GM19043 (cell line): ENCODE data around the gene HAGH.

Experiments used
- ATAC-seq: cut with Tn5 transposase; IDR thresholded peaks from one replicate; pipeline ENCODE4 v1.9.1; 2021; ENCODE audit warnings: low read depth; ENCODE audit not compliant: unreplicated experiment

The HAGH gene

DNA sequence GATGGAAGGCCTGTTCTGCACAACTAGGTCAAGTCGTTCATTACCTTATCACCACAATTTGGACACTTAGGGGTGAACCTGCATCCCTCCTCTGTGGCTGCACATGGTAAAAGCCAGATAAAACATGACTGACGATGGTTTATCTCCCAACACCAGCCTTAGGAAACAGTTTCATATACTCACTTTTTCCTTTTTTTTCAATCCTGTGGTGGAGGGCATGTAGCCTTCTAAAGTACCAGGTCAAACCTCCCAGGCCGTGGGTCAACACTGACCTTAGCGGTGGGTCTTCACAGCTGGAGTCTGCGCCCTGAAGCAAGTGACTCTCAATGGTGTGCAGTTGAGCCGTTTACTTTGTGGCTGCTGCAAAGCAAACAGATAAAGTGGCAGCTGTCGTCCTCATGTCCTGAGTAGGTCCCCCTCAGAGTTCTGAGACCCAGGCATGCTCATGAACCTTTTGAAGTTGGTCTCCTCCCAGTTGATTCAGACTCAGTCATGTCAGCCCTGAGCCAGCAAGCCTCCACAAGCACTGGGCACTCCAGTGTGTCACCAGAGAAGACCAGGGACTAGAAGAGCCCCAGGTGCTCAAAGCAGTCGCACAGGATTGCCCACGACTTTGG, 6.3 kb upstream of the HAGH start:
- ATAC-seq = no peak

DNA sequence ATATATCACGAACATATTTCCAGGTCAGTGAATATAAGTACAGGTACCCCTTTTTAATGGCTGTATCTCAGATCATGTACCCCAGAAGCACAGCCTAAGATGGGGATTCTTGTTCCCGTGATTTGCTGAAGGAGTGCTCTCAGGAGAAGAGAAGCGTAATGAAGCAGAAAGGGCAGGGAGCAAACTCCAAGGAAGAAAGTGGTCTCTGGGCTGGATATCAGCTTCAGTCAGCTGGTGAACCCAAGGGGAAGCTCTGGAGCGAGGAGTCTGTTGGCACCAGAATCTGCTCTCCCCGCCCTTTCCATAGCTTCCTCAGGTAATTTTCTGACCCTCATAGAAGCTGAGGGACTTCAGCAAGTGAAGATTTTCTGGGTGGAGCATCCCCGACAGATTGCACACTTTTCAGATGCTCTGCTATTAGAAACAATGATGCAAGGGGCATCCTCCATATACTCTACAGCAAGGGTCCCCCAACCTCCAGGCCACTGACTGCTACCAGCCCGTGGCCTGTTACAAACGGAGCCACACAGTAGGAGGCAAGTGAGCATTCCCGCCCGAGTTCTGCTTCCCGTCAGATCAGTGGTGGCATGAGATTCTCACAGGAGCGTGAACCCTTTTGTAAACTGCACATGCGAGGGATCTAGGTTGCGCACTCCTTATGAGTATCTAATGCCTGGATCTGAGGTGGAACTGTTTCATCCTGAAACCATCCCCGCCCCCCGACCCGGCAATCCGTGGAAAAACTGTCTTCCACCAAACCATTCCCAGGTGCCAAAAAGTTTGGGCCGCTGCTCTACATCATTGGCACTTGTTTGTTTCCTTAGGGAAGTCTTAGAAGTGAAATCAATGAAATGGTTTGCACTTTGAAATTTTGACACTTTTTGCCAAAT, 4.8 kb upstream of the HAGH start:
- no peak for ATAC-seq

DNA sequence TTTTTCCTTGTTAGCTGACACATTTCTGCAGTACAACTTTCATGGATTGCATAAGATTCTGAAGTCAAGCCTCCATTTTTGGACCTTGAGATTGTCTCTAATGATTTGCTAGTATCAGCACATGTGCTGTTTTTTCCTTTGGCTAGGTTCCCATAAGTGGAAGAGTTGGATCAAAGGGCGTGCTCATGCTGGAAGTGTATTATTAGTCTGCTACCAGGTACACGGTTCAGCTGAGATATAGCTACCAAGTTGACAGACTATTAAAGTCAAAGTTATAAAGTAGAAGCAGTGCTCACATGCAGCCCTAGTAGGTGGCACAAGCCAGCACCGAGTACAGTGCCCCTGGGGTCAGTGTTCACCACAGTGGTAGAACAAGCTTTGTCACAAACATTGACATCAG, 3.6 kb upstream of the HAGH start:
- ATAC-seq = no peak

DNA sequence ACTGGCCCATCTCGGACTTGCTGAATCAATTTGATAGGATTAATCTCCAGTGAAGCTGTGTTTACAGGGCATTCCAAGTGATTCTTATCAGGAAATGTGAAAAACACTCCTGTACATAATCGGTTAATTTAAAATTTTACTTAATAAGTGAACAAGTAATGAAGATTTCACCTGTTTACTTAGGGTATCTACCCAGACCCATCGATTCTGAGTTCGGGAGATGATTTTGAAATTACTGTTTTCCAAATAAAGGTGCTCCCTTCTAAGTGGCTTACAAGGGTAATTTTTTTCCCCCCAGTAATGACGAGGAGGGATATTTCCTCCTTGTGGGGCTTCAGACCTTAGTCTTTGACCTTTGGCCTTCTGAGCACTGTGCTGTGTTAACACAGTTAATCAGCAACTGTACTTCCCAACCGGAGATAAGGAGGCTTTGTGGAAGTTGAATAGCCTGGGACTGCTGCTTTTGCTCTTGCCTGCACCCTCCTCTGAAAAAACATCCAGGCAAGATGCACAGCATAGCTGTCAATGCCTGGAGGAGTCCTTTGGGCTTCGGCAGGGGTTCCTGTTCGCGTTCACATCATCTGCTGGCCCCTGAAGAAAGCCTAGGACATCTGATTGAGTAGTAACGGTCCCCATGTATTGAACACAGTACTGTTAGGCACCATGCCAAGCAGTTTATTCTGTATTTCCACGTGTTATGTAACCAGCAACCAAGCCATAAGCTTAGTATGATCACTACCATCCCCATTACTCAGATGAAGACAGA, 2.2 kb upstream of the HAGH start:
- ATAC-seq = no peak

DNA sequence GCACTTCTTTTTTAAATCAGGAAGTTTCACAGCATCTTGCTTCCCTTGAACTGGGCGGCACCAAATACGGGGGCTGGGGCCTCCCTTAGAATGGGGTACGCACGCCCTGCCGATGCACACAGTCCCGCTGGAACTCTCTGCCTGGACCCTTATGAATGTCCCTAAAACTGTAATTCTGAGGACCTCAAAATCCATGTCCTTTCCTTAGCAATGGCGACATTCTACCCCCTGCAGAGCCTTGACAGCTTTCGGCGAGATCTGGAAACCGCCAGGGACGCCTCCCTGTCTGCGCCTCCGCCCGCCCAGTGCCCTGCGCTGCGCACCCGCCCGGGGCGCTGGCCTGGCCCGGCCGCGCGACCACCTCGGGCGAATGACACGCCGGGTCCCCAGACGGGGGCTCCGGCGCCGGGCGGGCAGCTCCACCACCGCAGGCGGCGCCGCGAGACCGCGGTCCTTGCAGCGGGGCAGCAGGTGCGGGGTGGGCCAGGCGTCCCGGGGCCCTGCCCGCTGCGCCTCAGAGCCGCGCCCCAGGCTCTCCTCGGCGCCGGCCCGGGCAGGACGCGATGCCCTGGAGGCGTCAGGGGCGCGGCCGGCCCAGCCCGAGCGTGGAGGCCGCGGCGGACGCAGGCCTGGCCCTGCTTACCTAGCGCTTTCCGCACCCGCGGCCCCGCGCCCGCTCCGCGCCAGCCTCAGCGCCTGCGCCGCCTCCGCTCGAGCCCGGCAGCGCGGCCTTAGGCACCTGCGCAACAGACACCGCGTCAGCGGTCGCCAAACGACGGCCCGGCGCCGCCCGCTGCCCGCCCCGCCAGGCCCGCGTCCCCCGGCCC, 548 bp downstream of the HAGH start:
- ATAC-seq = peak; percentile 32

DNA sequence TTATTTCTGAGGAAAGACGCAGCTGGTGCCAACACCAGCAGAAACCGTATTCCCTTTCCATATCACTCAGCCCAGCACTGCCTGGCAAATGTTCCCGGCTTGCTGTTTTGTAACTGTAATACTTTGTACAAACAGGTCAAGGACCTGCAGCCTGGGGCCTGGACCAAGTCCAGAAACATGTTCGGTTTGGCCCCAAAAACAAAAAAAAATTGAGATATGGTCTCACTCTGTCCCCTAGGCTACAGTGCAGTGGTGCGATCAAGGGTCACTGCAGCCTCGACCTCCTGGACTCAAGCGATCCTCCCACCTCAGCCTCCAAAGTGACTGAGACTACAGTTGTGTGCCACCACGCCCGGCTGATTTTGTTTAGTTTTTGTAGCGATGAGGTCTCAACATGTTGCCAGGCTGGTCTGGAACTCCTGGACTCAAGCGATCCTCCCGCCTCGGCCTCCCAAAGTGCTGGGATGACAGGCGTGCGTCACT, 1.2 kb downstream of the HAGH start:
- no peak for ATAC-seq

DNA sequence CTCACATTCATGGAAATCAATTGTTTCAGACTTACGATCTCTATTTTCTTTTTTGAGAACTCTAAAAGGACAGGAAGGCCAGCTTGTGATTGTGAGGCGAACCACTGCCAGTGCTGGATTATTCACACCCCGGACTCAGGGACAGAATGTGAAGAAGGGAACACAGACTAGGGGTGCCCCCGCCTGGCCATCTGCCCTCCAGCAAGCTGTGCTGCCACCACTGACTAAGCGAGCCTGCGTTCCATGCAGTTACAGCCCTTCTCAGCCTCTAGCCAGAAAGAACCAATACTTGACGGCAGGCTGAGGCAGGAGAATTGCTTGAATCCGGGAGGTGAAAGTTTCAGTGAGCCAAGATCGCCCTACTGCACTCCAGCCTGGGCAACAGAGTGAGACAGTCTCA, 2.8 kb downstream of the HAGH start:
- no peak for ATAC-seq

DNA sequence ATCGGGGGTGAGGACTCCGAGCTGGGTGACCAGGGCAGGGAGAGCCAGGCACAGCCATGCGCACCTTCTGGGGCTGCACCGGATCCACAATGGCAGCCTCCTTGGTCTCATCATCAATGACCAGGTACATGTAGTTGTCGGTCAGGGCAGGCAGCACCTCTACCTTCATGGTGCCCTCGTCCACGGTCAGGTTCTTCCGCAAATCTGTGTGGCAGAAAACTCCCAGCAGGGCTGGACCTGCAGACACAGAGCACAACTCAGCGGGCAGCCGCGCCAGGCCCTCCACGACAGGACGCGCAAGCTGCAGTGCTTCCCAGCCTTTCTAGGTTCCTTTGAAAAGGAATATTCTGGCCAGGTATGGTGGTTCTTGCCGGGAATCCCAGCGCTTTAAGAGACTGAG, 3.8 kb downstream of the HAGH start:
- ATAC-seq = no peak

DNA sequence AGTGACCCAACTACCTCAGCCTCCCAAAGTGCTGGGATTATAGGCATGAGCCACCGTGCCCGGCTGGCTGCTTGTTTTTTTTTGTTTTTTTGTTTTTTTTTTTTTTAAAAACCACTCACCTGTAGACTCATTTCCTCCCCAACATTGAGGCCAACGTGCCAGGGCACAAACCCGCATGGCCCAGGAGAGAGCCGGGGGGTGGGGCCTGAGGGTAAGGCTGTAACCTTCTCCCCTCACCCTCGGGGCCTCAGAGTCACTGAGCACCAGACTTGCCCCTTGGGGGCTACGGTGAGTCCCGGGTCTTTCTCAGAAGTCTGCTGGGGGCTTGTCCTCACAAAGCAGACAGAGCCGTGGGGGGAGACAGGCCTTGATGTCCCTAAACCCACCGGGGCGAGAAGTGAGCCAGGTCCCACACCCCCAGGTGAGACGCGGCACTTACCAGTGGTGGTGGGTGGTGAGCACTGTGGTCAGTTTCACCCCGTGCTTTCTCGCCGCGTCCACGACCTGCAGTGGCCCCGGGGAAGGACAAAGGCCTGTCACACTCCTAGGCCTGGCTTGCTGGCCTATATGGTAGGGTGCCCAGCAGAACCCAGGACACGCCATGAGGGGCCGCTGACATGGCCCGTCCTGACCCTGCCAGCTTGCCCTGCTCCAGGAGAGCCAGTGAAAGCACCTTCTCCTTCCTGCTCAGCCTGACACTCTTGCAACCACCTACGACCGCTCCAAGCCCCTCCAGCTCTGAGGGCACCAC, 4.6 kb downstream of the HAGH start:
- no peak for ATAC-seq

DNA sequence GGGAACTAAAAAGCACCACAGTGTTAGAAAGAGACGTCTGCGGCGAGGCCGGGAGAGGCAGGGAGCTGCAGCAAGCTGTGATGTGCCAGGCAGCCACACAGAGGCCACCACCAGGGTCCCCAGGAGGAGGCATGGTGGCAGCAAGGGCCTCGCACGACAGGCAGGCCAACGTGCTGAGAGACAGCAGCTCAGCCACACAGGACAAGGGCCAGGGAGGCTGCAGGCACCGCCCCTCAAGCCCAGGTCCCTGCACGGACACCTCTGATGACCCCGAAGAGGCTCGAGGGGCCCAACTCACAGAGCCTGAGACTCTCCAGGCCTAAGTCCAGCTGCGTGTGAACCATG, 5.7 kb downstream of the HAGH start:
- no peak for ATAC-seq

DNA sequence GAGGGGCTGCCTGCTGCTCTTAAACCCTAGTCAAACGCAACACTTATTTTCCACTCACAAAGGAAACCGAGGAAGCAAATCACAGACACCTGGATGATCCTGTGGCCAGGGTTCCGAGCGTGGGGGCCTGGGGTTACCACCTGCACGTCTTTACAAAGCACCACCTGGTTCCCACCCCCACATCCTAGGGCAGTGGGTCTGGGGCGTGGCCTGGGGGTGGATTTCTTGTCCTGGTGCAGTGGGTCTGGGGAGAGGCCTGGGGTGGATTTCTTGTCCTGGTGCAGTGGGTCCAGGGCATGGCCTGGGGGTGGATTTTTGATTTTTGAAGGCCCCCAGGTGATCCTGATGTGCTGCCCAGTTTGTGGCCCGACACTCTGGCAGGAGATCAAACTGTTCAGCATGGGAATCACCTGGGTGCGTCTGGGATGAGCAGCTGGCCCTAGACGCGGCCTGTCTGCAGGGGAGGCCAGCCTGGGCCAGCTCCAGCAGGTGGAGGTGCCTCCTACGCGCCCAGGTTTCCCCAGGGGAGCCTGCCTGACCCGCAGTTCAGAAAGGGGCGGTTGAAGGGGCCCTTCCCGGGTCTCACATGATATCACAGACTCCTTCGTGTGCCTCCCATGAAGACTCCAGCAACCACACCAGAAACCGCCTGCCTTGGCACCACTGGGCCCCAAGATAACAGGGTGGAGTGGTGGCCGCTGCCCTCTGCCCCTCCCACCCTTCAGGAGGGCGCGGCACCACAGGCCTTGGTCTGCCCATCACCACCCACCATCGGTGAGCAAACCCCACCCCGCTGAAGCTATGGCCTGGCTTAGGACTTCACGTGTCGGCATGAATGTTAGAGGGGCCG, 6.3 kb downstream of the HAGH start:
- no peak for ATAC-seq

DNA sequence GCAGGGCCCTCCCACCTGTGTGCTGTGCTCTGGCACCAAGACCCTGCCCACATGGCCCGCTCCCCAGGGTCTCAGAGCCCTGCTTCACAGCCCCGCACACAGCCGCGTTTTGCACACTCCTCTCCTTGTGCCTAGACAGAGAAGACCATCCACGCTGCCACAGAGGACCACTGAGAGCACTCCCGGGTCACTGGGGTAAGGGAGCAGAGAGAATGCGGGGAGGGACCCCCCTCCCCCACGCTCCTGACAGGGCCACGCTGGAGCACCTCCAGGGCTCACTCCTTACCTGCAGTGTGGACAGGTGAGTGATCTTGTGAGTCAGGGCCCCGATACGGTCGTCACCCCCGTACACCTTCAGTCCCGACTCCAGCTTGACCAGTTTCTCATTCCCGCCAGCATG, 7.0 kb downstream of the HAGH start:
- ATAC-seq = no peak

DNA sequence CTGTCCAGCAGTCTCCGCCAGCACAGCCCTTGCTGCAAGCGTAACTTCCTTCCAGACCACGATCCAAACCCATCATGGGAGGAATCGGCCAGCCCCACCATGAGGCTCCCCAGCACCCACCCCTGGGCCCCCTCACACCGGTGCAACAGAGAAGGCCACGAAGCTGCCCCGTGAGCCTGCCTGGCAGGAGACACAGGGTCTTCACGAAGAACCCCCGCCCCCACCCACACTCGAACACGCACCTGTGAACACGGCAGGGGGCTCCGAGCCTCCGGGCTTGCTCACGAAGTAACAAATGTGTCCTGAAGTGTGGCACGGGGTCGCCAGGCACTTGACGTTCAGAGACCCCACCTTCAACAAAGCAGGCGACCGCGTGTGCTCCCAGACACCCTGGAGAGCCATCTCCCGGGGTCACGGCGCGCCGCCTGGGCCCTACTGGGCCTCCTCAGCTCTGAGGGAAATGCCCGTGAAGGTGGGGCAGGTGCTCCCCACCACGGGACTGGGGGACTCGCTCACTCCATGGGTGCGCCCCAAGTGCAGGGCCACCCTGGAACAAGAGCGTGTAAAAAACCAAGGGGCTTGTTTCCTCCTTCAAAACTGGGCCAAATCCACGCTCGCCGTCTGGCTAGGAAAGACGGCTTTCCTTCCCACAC, 7.6 kb downstream of the HAGH start:
- ATAC-seq = no peak

DNA sequence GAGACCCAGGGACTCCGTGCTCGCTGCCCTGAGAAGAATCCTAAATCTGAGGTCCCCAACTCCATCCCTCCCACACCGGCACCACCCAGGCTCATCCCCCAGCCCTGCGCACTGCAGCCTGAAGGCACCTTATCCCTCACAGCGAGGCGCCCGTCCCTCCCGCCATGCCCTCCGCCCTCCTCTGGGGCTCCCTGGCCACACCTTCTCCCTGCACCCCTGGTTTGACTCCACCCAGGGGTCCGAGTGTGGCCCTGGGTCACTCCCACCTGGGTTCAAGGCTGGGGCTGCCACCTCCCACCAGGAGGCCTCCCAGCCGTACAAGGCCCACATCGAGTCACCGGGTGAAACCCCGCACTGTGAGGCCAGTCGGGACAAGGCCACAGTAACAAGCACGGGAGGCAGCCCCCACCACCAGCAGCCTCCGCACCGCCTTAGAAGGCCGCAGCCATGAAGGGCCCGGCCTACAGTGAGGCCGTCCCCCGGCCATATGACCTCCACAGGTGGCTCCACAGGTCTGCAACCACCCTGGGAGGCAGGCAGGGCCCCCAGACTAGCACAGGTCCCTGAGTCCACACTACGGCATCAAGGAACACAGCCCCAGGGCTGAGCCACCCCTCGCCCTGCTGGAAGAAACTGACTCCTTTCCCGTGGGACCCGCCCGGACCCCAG, 8.3 kb downstream of the HAGH start:
- ATAC-seq = no peak

DNA sequence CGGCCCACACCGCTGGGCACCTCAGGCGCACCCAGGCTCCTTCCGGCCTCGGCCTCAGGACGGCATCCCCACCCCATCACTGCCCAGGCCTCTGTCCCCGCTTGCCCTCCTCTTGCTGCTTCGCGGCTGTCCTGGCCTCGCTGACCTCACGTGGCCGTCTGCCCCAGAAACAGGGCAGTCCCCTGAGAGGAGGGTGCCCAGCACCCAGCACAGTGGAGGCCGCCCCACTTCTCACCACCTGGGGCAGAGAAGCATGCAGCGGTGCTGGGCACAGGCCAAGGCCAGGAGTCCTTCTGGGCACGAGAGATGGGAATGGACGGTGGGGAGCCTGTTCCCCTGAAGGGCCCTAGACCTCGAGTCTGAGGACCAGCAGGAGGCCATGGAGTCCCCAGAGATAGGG, 8.9 kb downstream of the HAGH start:
- no peak for ATAC-seq

DNA sequence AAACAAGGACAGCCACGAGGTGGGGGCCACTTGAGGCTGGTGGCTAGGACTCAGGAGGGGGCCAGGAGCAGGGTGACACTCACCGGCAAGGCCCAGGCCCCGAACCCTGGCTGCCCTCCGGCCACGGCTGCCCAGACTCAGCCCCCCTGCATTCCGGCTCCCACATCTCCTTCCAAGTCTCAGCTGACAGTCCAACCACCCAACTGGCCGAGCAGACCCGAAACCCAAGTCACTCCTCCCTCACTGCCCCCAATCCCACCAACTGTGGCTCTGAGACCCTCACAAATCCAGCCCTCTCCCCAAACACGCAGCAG, 9.4 kb downstream of the HAGH start:
- ATAC-seq = no peak

DNA sequence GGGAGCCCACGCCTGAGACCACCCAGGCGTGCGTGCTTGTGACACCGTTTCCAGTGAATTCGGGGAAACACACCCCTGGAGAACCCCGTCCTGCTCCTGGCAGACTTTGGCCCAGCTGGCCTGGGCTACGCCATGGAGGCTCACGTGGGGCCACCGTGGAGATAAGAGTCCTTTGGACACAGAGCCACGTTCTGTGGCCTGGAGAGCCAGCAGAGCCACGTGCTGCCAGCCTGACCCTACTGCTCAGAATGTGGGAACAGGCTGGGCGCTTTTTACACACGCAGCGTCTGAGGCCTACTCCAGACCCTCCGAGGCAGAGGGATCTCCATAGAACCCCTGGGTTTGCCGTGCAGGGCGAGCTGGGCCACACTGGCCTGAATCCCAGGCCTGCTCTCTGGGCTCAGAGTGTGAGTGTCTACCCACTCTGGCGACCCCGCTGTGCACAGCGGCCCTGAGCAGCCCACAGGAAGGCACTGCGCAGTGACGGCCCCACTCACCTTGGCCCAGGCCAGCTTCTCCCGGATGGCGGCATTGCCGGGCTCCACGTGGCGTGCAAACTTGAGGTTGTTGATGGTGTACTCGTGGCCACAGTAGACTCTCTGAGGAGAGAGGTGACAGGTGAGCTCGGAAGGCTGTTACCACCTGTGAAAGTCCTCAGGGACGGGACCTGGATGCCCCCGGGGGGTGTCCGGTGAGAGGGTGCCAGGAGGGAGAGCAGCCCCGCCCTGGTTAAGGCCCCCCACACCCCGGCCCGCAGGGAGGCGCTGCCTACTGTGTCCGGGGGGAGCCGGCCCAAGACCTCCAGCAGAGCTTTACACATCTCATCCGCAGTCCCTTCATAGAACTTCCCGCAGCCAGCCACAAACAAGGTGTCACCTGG, 10.0 kb downstream of the HAGH start:
- no peak for ATAC-seq
